Spleen (tissue), 7 donors: ENCODE measurements around the gene FBP1.

Experiments
- CTCF ChIP-seq, 11 experiments: fragments of 200-600 bp in 7 of 11; fragments of 450-650 bp in 4 of 11; sonication (generic) in 4 of 11; IDR thresholded peaks in 8 of 11; conservative IDR thresholded peaks in 3 of 11; 1 replicate in 7 of 11; 2 replicates in 4 of 11; pipeline versions ENCODE4 v1.4.0 to v1.8.0; 2016 to 2021; ENCODE audit warnings: antibody characterized with exemption in 11 of 11, inconsistent platforms in 4 of 11, mild to moderate bottlenecking in 1 of 11
- POLR2AphosphoS5 ChIP-seq, 3 donors: sonication (generic); formaldehyde crosslinking; IDR thresholded peaks; one replicate each; pipeline ENCODE4 v1.5.1; 2017; ENCODE audit warnings: antibody characterized with exemption in 3 of 3
- donor health status: DM: no; HTN: no; CAD: no; lungs with moderate emphysema.
- donor health status: DM: no; HTN: no; CAD: no.
- donor health status: DM: no; HTN: no; CAD: no.

GRCh38 chr9:94603259-94604160 lies 35.8 kb downstream of the FBP1 start:
- TF ChIP-seq CTCF (IDR thresholded peaks at IDR 0.05 in 8 of 11, conservative IDR thresholded peaks at IDR 0.05 in 3 of 11) (peak; percentile 40 to 86 (median 61)), POLR2AphosphoS5 (IDR thresholded peaks at IDR 0.05) (no peak)
